Stimulated activated naive CD8-positive, alpha-beta T cell treated with anti-CD3 and anti-CD28 coated beads, Interleukin-15, Interleukin-2, amounts not matched to agents 100 ng/mL and 50 ng/mL, for 24 hours (primary cell): Measurements from ENCODE around the gene COL18A1.

Experiments
- H3K27ac Mint-ChIP-seq: one replicate; pipeline ENCODE4 v1.8.0; 2021; ENCODE audit warnings: mild to moderate bottlenecking, mixed read lengths
- H3K27me3 Mint-ChIP-seq: one replicate; pipeline ENCODE4 v1.8.0; 2021; ENCODE audit warnings: mixed read lengths
- H3K36me3 Mint-ChIP-seq: one replicate; pipeline ENCODE4 v1.8.0; 2021; ENCODE audit warnings: low read depth, mixed read lengths
- H3K4me1 Mint-ChIP-seq: one replicate; pipeline ENCODE4 v1.8.0; 2021; ENCODE audit warnings: low read depth, mixed read lengths
- H3K4me3 Mint-ChIP-seq: one replicate; pipeline ENCODE4 v1.8.0; 2021; ENCODE audit warnings: mild to moderate bottlenecking, mixed read lengths
- H3K9me3 Mint-ChIP-seq: one replicate; pipeline ENCODE4 v1.8.0; 2021; ENCODE audit warnings: mixed read lengths

Gene COL18A1

DNA sequence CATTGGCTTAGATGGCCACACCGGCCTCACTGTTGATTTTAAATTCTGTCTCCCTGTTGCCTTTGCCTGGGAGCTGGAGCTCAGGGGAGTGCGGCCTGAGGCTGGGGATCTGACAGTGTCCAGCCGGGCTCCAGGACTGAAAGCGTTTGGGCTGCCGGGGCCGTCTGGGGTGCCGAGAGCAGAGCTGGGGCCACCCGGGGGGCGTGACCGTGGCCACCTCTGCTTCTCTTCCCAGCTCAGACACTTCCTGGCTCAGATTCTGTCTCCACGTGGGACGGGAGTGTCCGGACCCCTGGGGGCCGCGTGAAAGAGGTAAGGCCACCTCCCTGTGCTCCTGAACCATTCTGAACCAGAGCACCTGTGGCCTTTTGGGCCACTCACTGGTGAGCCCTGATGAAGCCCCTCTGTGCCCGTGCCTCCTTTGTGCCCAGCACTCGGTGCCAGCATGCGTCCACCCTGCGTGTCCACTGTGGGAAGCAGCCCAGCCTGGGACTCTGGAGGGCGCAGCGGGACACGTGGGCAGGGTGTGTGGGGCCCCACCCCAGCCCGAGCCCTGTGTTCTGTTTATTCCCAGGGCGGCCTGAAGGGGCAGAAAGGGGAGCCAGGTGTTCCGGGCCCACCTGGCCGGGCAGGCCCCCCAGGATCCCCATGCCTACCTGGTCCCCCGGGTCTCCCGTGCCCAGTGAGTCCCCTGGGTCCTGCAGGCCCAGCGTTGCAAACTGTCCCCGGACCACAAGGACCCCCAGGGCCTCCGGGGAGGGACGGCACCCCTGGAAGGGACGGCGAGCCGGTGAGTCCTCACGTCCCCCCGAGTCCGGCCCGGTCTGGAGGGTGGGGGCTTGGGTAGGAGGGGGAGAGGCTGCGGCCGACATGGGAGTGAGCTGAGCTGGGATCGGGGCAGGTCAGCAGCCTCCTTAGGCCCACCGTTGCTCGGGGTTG lies 72.5 kb downstream of the COL18A1 start:
- H3K36me3 Mint-ChIP-seq: no peaks in the 10 kb centered on the region
- peak overlapping the region; percentile 79 for H3K4me3 Mint-ChIP-seq
- H3K27me3 Mint-ChIP-seq: no peaks in the 10 kb centered on the region
- H3K27ac Mint-ChIP-seq: peak overlapping the region; percentile 89
- peaks cover 3% of the 10 kb centered on the region for H3K9me3 Mint-ChIP-seq
- H3K4me1 Mint-ChIP-seq: peaks cover 27% of the 10 kb centered on the region

DNA sequence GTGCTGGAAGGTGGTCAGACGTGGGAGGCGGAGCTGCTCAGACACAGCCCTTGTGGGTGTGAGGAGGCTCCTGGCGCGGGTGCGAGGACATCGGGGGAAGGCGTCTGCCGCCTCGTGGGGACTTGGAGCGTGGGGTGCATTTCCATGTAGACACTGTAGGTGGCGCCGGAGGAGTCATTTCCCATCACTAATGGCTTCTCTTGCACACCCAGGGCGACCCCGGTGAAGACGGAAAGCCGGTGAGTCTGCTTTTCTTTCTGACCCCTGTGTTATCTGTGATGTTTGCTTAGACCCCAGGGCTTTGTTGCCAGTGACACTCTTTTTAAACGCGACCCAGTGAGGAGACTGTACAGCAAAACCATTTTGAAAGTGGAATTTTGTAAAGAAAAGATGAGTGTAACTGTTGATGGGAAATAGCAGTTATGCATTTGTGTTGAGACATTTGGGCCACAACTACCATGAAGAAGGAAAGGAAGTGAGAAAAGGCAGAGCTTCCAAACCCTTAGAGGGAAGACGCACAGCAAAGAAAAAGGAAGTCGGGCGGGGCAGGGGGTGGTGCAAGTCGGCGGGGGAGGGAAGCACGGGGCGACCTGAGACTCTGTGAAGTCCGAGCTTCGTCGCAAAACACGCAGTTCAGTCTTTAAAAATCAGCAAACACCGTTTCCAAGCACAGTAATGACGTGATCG lies 73.3 kb downstream of the COL18A1 start:
- peaks cover 35% of the 10 kb centered on the region for H3K4me1 Mint-ChIP-seq
- peaks cover 3% of the 10 kb centered on the region for H3K9me3 Mint-ChIP-seq
- H3K27ac Mint-ChIP-seq: peak overlapping the region; percentile 89
- no peaks in the 10 kb centered on the region for H3K27me3 Mint-ChIP-seq
- H3K36me3 Mint-ChIP-seq: no peaks in the 10 kb centered on the region
- peak overlapping the region; percentile 79 for H3K4me3 Mint-ChIP-seq

GRCh38 chr21:45478816-45479669 lies 74.1 kb downstream of the COL18A1 start:
- peak overlapping the region; percentile 89 for H3K27ac Mint-ChIP-seq
- peaks cover 39% of the 10 kb centered on the region for H3K4me1 Mint-ChIP-seq
- no peaks in the 10 kb centered on the region for H3K27me3 Mint-ChIP-seq
- no peaks in the 10 kb centered on the region for H3K36me3 Mint-ChIP-seq
- H3K4me3 Mint-ChIP-seq: peak overlapping the region; percentile 79
- H3K9me3 Mint-ChIP-seq: peaks cover 4% of the 10 kb centered on the region

DNA sequence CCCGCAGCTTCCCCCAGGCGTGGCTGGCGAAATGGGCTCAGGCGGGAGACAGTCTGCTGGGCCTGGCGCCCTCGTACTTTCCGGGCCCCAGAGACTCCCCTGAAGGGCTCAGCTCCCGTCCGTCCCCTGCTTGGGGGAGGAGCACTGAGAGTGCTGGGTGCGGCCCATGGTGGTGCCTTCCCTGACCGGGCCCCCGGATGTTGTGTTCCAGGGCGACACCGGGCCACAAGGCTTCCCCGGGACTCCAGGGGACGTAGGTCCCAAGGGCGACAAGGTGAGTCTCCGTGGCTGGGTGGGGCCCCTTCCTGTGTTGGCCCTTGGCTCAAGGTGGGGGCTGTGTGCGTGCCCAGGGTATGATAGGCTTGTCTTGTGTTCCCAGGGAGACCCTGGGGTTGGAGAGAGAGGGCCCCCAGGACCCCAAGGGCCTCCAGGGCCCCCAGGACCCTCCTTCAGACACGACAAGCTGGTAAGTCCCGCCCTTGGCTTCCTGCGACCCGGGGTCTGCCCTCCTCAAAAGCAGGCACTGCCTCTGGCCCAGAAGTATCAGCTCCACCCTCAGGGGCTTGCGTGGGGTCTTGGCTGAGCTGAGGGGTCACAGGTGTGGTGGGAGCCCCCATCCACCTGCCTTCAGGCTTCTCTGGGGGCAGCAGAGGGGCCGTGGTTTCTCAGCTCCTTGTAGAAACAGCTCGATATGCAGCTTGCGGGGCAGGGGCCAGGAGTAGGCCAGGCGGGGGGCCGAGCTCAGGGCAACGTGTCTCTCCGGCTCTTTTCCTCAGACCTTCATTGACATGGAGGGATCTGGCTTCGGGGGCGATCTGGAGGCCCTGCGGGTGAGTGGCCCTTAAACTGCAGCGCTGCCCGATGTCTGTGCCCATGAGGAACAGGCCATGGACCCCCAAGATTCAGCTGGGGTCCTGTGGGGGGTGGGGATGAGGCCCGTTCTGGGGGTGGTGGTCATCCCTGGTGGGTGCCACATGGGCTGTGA lies 75.0 kb downstream of the COL18A1 start:
- Mint-ChIP-seq H3K27ac (peak overlapping the region; percentile 89), H3K4me3 (peak overlapping the region; percentile 79), H3K36me3 (no peaks in the 10 kb centered on the region), H3K9me3 (peaks cover 8% of the 10 kb centered on the region), H3K27me3 (no peaks in the 10 kb centered on the region), H3K4me1 (peaks cover 39% of the 10 kb centered on the region)

GRCh38 chr21:45480701-45481500 lies 75.9 kb downstream of the COL18A1 start:
- Mint-ChIP-seq H3K9me3 (peaks cover 8% of the 10 kb centered on the region), H3K27ac (no peak overlapping the region), H3K4me1 (peaks cover 39% of the 10 kb centered on the region), H3K36me3 (no peaks in the 10 kb centered on the region), H3K4me3 (no peak overlapping the region), H3K27me3 (no peaks in the 10 kb centered on the region)

GRCh38 chr21:45481566-45481965 lies 76.6 kb downstream of the COL18A1 start:
- no peak overlapping the region for H3K4me3 Mint-ChIP-seq

DNA sequence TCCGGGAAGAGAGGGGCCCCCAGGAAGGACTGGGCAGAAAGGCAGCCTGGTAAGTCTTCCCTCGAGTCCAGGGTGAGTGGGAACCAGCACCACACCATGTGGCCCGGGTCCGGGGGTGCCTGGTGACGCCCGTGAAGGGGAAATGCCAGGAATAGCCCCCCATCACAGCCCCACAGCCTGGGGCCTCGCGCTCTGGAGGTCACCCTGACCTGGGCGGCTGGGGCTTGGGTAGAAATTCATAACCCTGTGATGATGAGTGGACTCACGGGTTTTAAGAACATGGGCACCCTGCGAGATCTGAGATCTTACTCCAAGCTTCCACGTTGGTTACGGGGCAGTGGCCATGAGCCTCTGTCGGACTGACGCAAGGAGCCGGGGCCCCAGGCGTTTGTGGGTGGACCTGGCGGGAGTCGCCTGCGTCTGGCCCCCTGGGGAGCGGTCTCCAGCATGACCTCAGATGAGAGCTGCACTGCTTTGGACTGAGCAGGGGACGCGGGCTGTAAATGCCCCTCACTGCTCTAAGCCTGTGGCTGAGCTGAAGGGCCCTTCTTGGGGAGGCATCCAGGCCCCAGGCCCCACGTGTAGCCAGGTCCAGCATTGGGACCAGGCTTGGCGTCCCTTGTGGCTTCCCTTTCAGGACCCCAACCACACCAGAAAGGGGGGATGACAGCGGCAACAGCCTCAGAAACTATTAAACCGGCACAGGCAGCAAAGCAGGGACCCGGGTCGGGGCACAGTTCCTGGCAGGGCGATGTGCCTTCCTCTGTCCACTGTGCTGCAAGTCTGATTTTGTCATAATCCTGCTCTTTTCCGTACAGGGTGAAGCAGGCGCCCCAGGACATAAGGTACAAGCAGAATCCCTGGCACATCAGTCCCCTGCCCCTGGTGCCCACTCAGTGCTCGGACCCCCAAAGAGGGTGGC lies 77.3 kb downstream of the COL18A1 start:
- H3K27me3 Mint-ChIP-seq: no peaks in the 10 kb centered on the region
- peak overlapping the region; percentile 71 for H3K4me3 Mint-ChIP-seq
- peaks cover 8% of the 10 kb centered on the region for H3K9me3 Mint-ChIP-seq
- peak overlapping the region; percentile 81 for H3K27ac Mint-ChIP-seq
- H3K36me3 Mint-ChIP-seq: no peaks in the 10 kb centered on the region
- peaks cover 33% of the 10 kb centered on the region for H3K4me1 Mint-ChIP-seq

More at GRCh38 chr21:45481566-45481965, 76.6 kb downstream of the COL18A1 start:
- Mint-ChIP-seq H3K27me3 (no peaks in the 10 kb centered on the region), H3K4me1 (peaks cover 36% of the 10 kb centered on the region), H3K9me3 (peaks cover 8% of the 10 kb centered on the region), H3K36me3 (no peaks in the 10 kb centered on the region), H3K27ac (no peak overlapping the region)

DNA sequence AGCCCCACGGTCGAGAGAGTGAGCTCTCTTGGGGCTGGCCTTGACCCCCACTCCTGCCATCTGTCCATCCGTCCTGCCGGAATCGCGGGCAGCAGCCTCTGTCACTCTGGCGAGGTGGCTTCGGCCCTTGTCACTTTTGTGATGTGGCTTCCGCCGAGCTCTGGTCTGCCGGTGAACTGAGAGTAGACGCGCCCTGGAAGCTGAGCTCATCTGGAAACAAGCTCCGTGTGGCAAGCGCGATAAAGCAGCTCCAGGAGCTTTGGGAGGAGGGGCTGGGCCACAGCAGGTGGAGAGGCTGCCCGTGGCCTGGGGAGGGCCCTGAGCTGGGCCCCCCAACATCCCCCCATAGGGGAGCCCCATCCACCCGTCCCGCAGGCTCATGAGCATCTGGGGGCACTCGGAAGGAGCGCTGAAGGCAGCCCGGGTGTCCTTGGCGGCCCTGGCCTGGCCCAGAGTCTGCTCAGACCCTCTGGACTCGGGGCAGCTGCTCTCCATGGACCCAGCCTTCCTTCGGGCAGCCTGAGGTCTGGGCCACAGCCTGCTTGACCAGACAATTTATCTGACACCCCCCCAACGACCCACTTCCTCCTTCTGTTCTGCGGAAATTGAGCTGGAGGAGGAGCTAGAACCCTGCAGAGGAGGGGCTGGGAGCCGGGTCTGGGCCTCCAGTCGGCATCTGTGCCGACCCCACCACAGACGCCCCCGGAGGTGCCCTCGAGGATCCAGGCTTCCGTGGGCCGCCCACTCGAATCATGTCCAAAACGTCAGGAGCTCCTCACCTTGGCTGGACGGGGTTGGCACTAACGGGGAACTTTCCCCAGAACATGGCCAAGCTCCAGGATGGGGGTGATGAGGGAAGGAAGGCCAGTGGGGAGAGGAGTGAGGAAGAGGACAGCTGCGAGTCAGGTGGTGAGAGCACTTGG lies 78.2 kb downstream of the COL18A1 start:
- peak overlapping the region; percentile 71 for H3K4me3 Mint-ChIP-seq
- H3K27ac Mint-ChIP-seq: peak overlapping the region; percentile 81
- H3K9me3 Mint-ChIP-seq: peaks cover 8% of the 10 kb centered on the region
- no peaks in the 10 kb centered on the region for H3K36me3 Mint-ChIP-seq
- no peaks in the 10 kb centered on the region for H3K27me3 Mint-ChIP-seq
- peaks cover 30% of the 10 kb centered on the region for H3K4me1 Mint-ChIP-seq

GRCh38 chr21:45484318-45484717 lies 79.4 kb downstream of the COL18A1 start:
- Mint-ChIP-seq H3K4me1 (peaks cover 18% of the 10 kb centered on the region), H3K4me3 (no peak overlapping the region), H3K27ac (no peak overlapping the region), H3K36me3 (no peaks in the 10 kb centered on the region), H3K27me3 (no peaks in the 10 kb centered on the region), H3K9me3 (peaks cover 6% of the 10 kb centered on the region)

- Mint-ChIP-seq H3K36me3 (no peaks in the 10 kb centered on the region), H3K4me1 (peaks cover 14% of the 10 kb centered on the region), H3K27me3 (no peaks in the 10 kb centered on the region), H3K27ac (no peak overlapping the region), H3K4me3 (no peak overlapping the region), H3K9me3 (peaks cover 5% of the 10 kb centered on the region)
These were observed 80.9 kb downstream of the COL18A1 start for GRCh38 chr21:45485686-45486442.
